ENCODE measurements around the gene SEC31A.

DNA sequence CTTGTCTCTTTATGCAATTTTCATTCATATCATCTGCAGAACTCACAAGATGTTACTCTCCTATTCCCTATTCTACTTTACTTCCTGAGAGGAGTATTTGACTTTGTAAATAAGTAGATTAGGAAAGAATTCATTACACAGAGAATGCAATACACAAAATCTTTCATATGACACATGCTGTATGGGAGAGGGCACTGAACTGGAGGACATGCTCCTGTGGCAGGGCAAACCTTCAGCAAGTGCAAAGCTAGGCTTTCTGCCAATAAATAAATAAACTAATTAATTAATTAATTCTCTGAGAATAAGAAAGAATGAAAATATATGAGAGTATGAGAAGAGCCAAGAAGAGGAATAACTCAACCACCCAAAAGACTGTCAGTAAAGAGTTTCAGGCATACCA is 43.5 kb upstream of the SEC31A start:
- TF ChIP-seq CTCF (conservative IDR thresholded peaks at IDR 0.05): no peak
- no peak for TF ChIP-seq ZFX (IDR thresholded peaks at IDR 0.05)

Data from C4-2B (cell line).